ENCODE data around the gene TSNAX.

DNA sequence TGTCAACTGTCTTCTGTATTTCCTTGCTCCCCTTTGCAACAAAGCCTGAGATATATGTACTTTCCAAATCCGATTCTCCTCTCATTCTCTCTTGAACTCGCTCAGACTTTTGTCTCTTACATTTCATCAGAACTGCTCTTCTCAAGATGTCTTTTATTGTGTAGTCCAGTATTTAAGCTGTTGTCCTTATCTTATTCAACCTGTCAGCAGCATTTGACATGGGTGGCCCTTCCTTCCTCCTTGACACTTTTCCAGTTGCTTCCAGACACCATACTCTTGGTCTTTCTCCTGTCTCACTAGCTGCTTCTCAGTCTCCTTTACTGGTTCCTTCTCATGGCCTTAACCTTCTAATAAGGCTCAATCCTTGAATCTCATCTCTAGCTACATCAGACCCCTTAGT is 47.0 kb downstream of the TSNAX start:
- TF ChIP-seq, protein P1, sequence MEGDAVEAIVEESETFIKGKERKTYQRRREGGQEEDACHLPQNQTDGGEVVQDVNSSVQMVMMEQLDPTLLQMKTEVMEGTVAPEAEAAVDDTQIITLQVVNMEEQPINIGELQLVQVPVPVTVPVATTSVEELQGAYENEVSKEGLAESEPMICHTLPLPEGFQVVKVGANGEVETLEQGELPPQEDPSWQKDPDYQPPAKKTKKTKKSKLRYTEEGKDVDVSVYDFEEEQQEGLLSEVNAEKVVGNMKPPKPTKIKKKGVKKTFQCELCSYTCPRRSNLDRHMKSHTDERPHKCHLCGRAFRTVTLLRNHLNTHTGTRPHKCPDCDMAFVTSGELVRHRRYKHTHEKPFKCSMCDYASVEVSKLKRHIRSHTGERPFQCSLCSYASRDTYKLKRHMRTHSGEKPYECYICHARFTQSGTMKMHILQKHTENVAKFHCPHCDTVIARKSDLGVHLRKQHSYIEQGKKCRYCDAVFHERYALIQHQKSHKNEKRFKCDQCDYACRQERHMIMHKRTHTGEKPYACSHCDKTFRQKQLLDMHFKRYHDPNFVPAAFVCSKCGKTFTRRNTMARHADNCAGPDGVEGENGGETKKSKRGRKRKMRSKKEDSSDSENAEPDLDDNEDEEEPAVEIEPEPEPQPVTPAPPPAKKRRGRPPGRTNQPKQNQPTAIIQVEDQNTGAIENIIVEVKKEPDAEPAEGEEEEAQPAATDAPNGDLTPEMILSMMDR (IDR thresholded peaks at IDR 0.05), result no peak
- TF ChIP-seq POLR2A (IDR thresholded peaks at IDR 0.05), result no peak

Measured in Peyer's patch (tissue), 4 donors.